PC-3 (cell line): ENCODE measurements around the gene SYNPO.

Source experiments
- CTCF ChIP-seq: fragments of 300-600 bp; sonication (generic); conservative IDR thresholded peaks from 2 replicates; pipeline ENCODE4 v1.5.1; 2017; ENCODE audit warnings: antibody characterized with exemption, low read depth, mild to moderate bottlenecking, low read length
- EZH2 ChIP-seq: fragments of 300-600 bp; sonication (generic); IDR thresholded peaks from one replicate; pipeline ENCODE4 v1.6.1; 2017; ENCODE audit warnings: antibody characterized with exemption, mild to moderate bottlenecking, low read length; ENCODE audit not compliant: unreplicated experiment
- EZH2phosphoT487 ChIP-seq: fragments of 300-600 bp; sonication (generic); IDR thresholded peaks from 2 replicates; pipeline ENCODE4 v1.6.1; 2018; ENCODE audit warnings: mild to moderate bottlenecking, antibody characterized with exemption, low read length, borderline replicate concordance

GRCh38 chr5:150661821-150662596 lies 21.5 kb downstream of the SYNPO start:
- TF ChIP-seq CTCF, result no peak
- TF ChIP-seq EZH2, result no peak
- TF ChIP-seq EZH2phosphoT487, result no peak
